H1 (cell line): Measurements from ENCODE around the gene BABAM2. TPM values are rescaled to one million over a fixed set of nuclear protein-coding genes. Genes with fewer than 3 reads are reported as not detected.

Source experiments
- CTCF ChIA-PET: fragments of 300-600 bp; sonication (Branson Sonifier 250); formaldehyde crosslinking; loops from one replicate; lab custom pipeline; 2021; ENCODE audit not compliant: partially characterized antibody; lab: Charles Lee
- POLR2A ChIA-PET: fragments of 300-600 bp; sonication (Branson Sonifier 250); formaldehyde crosslinking; loops from one replicate; lab custom pipeline; 2021; ENCODE audit warnings: inconsistent platforms; ENCODE audit not compliant: partially characterized antibody; lab: Charles Lee
- DNase-seq, 2 experiments: peaks; one replicate each; pipeline versions ENCODE4 v3.0.0 to v3.0.0-alpha.2; 2010 to 2022; ENCODE audit warnings: low spot score in 2 of 2, low read depth in 1 of 2, mixed read lengths in 1 of 2
- FAIRE-seq: peaks from 2 replicates; lab custom pipeline; 2011; peaks lifted over from hg19 to GRCh38; lab: Jason Lieb, UNC
- H2AFZ ChIP-seq: 2 replicates; pipeline ENCODE4 v1.8.1; 2012; ENCODE audit warnings: low read length, inconsistent platforms
- H2AK5ac ChIP-seq: 2 replicates; pipeline ENCODE4 v1.6.1; 2013; ENCODE audit warnings: low read depth, low read length
- H2BK120ac ChIP-seq: replicated peaks from 2 replicates; pipeline ENCODE3; 2013; ENCODE audit warnings: low read depth, low read length, inconsistent platforms
- H2BK12ac ChIP-seq: 2 replicates; pipeline ENCODE4 v1.6.1; 2013; ENCODE audit warnings: low read depth, low read length
- H2BK15ac ChIP-seq: 2 replicates; pipeline ENCODE4 v1.6.1; 2013; ENCODE audit warnings: low read length
- H2BK20ac ChIP-seq: 2 replicates; pipeline ENCODE4 v1.6.1; 2013; ENCODE audit warnings: low read length
- H2BK5ac ChIP-seq: 2 replicates; pipeline ENCODE4 v1.6.1; 2013; ENCODE audit warnings: low read depth, low read length
- H3K14ac ChIP-seq: 2 replicates; pipeline ENCODE4 v1.6.1; 2013; ENCODE audit warnings: inconsistent platforms; ENCODE audit not compliant: insufficient read length
- H3K18ac ChIP-seq: 2 replicates; pipeline ENCODE4 v1.6.1; 2013; ENCODE audit warnings: low read length; ENCODE audit errors: extremely low read depth
- H3K23ac ChIP-seq: 2 replicates; pipeline ENCODE4 v1.6.1; 2013; ENCODE audit warnings: inconsistent platforms; ENCODE audit not compliant: insufficient read length
- H3K23me2 ChIP-seq: 2 replicates; pipeline ENCODE4 v1.6.1; 2013; ENCODE audit warnings: low read depth, low read length
- H3K27ac ChIP-seq: 2 replicates; pipeline ENCODE4 v1.6.1; 2011; ENCODE audit warnings: low read depth, low read length, inconsistent platforms
- H3K27me3 ChIP-seq, 4 experiments: replicated peaks in 1 of 4; 1 replicate in 1 of 4; 2 replicates in 3 of 4; pipeline versions ENCODE4 v1.6.1 to v1.8.1; 2011 to 2013; ENCODE audit warnings: low read length in 3 of 4, mild to moderate bottlenecking in 3 of 4, inconsistent platforms in 2 of 4, mixed read lengths in 2 of 4, moderate library complexity in 1 of 4; ENCODE audit not compliant: control insufficient read depth in 3 of 4, insufficient read depth in 3 of 4; ENCODE audit errors: extremely low read depth in 1 of 4
- H3K36me3 ChIP-seq, 4 experiments: 2 replicates each; pipeline versions ENCODE4 v1.6.1 to v1.8.1; 2011 to 2013; ENCODE audit warnings: mild to moderate bottlenecking in 4 of 4, low read length in 3 of 4, moderate library complexity in 2 of 4, control low read depth in 1 of 4, inconsistent platforms in 1 of 4; ENCODE audit not compliant: insufficient read depth in 4 of 4, control insufficient read depth in 2 of 4
- H3K4ac ChIP-seq: replicated peaks from 2 replicates; pipeline ENCODE3; 2013; ENCODE audit warnings: low read length, low read depth, mixed read lengths, inconsistent platforms; ENCODE audit not compliant: insufficient read length
- H3K4me1 ChIP-seq, 4 experiments: replicated peaks in 1 of 4; 1 replicate in 1 of 4; 2 replicates in 3 of 4; pipeline versions ENCODE4 v1.6.1 to v1.8.1; 2011 to 2013; ENCODE audit warnings: low read length in 3 of 4, inconsistent platforms in 2 of 4, mixed read lengths in 1 of 4; ENCODE audit not compliant: insufficient read depth in 4 of 4, control insufficient read depth in 3 of 4
- H3K4me2 ChIP-seq, 2 experiments: 2 replicates each; pipeline versions ENCODE4 v1.6.1 to v1.8.1; 2011 to 2013; ENCODE audit warnings: low read depth in 2 of 2, low read length in 2 of 2, control low read depth in 1 of 2, inconsistent platforms in 1 of 2, mild to moderate bottlenecking in 1 of 2; ENCODE audit not compliant: insufficient read depth in 1 of 2
- H3K4me3 ChIP-seq, 4 experiments: fragments of 200-600, 300-600 bp in 1 of 4; sonication (generic), shearing (Covaris generic), sonication (Bioruptor Twin) in 1 of 4; 2 replicates each; pipeline versions ENCODE4 v1.5.1 to v1.8.1; 2011 to 2016; ENCODE audit warnings: low read length in 4 of 4, low read depth in 3 of 4, control low read depth in 2 of 4, inconsistent platforms in 2 of 4, mild to moderate bottlenecking in 2 of 4, mixed read lengths in 1 of 4, moderate library complexity in 1 of 4; ENCODE audit not compliant: insufficient read depth in 2 of 4; ENCODE audit errors: extremely low read depth in 1 of 4
- H3K56ac ChIP-seq: replicated peaks from 2 replicates; pipeline ENCODE3; 2013; ENCODE audit warnings: low read depth, mild to moderate bottlenecking, mixed read lengths, low read length, inconsistent platforms; ENCODE audit not compliant: insufficient read length
- H3K79me1 ChIP-seq: 2 replicates; pipeline ENCODE4 v1.6.1; 2013; ENCODE audit warnings: low read depth, low read length, control low read depth
- H3K79me2 ChIP-seq, 2 experiments: 2 replicates each; pipeline versions ENCODE4 v1.6.1 to v1.8.1; 2012 to 2013; ENCODE audit warnings: low read length in 2 of 2, mild to moderate bottlenecking in 2 of 2, inconsistent platforms in 1 of 2; ENCODE audit not compliant: insufficient read depth in 2 of 2, control insufficient read depth in 1 of 2
- H3K9ac ChIP-seq, 4 experiments: replicated peaks in 1 of 4; 1 replicate in 1 of 4; 2 replicates in 3 of 4; pipeline versions ENCODE4 v1.6.1 to v1.8.1; 2011 to 2013; ENCODE audit warnings: low read depth in 3 of 4, low read length in 3 of 4, control low read depth in 2 of 4, mild to moderate bottlenecking in 2 of 4, moderate library complexity in 2 of 4, inconsistent platforms in 1 of 4; ENCODE audit errors: extremely low read depth in 1 of 4
- H3K9me3 ChIP-seq, 2 experiments: 2 replicates each; pipeline versions ENCODE4 v1.6.1 to v1.8.1; 2012 to 2013; ENCODE audit warnings: mild to moderate bottlenecking in 2 of 2, moderate library complexity in 2 of 2, control low read depth in 1 of 2, inconsistent platforms in 1 of 2, low read depth in 1 of 2, low read length in 1 of 2, mixed read lengths in 1 of 2; ENCODE audit not compliant: insufficient read depth in 2 of 2
- H4K20me1 ChIP-seq, 2 experiments: replicated peaks in 1 of 2; 2 replicates each; pipeline versions ENCODE3 to v1.8.1; 2011 to 2013; ENCODE audit warnings: inconsistent platforms in 2 of 2, low read length in 2 of 2, mild to moderate bottlenecking in 1 of 2; ENCODE audit not compliant: insufficient read depth in 2 of 2, control insufficient read depth in 1 of 2
- H4K5ac ChIP-seq: 2 replicates; pipeline ENCODE4 v1.6.1; 2013; ENCODE audit warnings: low read length, low read depth, mixed read lengths, inconsistent platforms; ENCODE audit not compliant: insufficient read length
- H4K8ac ChIP-seq: 2 replicates; pipeline ENCODE4 v1.8.0; 2013; ENCODE audit warnings: mild to moderate bottlenecking, moderate library complexity, low read length, inconsistent platforms; ENCODE audit not compliant: insufficient read depth; ENCODE audit errors: extremely low read depth
- H4K91ac ChIP-seq: replicated peaks from 2 replicates; pipeline ENCODE3; 2013; ENCODE audit warnings: low read length, mixed read lengths, inconsistent platforms; ENCODE audit not compliant: insufficient read length
- EZH2 ChIP-seq: fragments of 200-600 bp; sonication (generic); IDR thresholded peaks from 2 replicates; pipeline ENCODE4 v1.7.1; 2012; ENCODE audit warnings: low read depth, mild to moderate bottlenecking, moderate library complexity, low read length, inconsistent platforms; ENCODE audit not compliant: severe bottlenecking
- GABPA ChIP-seq: IDR thresholded peaks from 2 replicates; pipeline ENCODE4 v1.6.1; 2011; ENCODE audit warnings: mild to moderate bottlenecking, low read length, moderate library complexity, borderline replicate concordance; ENCODE audit not compliant: insufficient read depth
- KDM4A ChIP-seq: IDR thresholded peaks from one replicate; pipeline ENCODE4 v1.7.1; 2012; ENCODE audit warnings: low read depth, mild to moderate bottlenecking, moderate library complexity, low read length, inconsistent platforms; ENCODE audit not compliant: severe bottlenecking
- RBBP5 ChIP-seq: IDR thresholded peaks from 2 replicates; pipeline ENCODE4 v1.7.1; 2012; ENCODE audit warnings: low read depth, mild to moderate bottlenecking, inconsistent platforms, low read length, moderate library complexity, borderline replicate concordance
- WGBS, 2 experiments: shearing (Covaris generic) in 1 of 2; methylation state at CpG; one replicate each; pipeline versions ENCODE4 v1.1.6 to v1.1.7; 2013 to 2015; ENCODE audit warnings: low lambda C conversion rate in 2 of 2, mixed read lengths in 2 of 2, inconsistent platforms in 1 of 2, low coverage in 1 of 2, missing lambda C conversion rate in 1 of 2; ENCODE audit not compliant: insufficient replicate concordance in 2 of 2, insufficient coverage in 1 of 2, insufficient read length in 1 of 2; ENCODE audit errors: extremely low coverage in 1 of 2, missing lambda C conversion rate in 1 of 2; 5-methylcytosine and 5-hydroxymethylcytosine counted together
- polyA plus RNA-seq, 7 experiments: library from polyadenylated mRNA; depleted of rRNA in 3 of 7; stranded (reverse) in 5 of 7; unstranded in 2 of 7; fragments of >200 nt in 5 of 7; fragments of 200-250 nt in 2 of 7; gene quantifications; 1 replicate in 5 of 7; 2 replicates in 1 of 7; 4 replicates in 1 of 7; pipeline versions ENCODE4 v1.2.1 to v1.2.3, GENCODE V29; 2011 to 2013; ENCODE audit warnings: missing spikeins in 2 of 7, mixed read lengths in 2 of 7
- total RNA-seq: library from RNA; stranded (reverse); fragmentation: NEBNext Ultra II Directional; extraction: Animal tissue kit (Norgen Biotek cat#: 25700); gene quantifications from 2 replicates; pipeline ENCODE4 v1.2.1, GENCODE V29; 2021

The BABAM2 gene
- total and polyA plus RNA-seq, 2 of the 8 experiments (the other 6 are each of a cell fraction or from before 2014, with no cell fraction given), result 15.8 to 20.9 TPM

DNA sequence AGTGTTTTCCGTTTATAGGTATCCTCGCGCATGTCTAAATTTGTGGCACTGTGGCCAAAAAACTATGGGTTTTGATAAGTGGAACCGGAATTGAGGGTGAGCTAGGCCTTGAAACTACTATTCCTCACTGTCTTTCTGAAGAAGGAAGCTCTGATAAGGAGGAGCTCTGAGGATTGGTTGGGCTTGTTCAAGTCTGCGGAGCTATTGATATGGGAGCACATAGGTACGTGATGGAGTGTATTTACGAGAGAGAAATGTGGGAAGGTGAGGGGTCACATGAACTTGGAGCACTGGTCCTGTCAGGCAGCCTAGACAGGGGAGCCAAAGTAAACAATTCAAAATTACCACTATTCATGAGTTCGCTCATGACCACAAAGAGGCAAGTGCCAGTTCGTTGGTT lies 131.4 kb downstream of the BABAM2 start:
- ChIA-PET CTCF (no interaction called here), POLR2A (no interaction called here)
- Histone ChIP-seq H2AK5ac (no peak overlapping the region), H3K9me3 (no peaks in the 10 kb centered on the region), H2BK120ac (no peak overlapping the region), H2BK12ac (no peak overlapping the region), H3K23ac (no peak overlapping the region), H2AFZ (no peak overlapping the region), H3K14ac (no peak overlapping the region), H2BK20ac (no peak overlapping the region), H4K91ac (no peak overlapping the region), H3K23me2 (no peaks in the 10 kb centered on the region), H3K27me3 (no peaks in the 10 kb centered on the region), H3K36me3 (no peaks in the 10 kb centered on the region; a peak in 1 of 8 replicates), H3K4me1 (no peaks in the 10 kb centered on the region), H3K56ac (no peak overlapping the region), H3K18ac (no peak overlapping the region), H3K4ac (no peak overlapping the region), H4K8ac (no peak overlapping the region), H3K79me2 (no peaks in the 10 kb centered on the region), H4K5ac (no peak overlapping the region), H3K4me2 (no peak overlapping the region), H3K27ac (no peak overlapping the region), H2BK15ac (no peak overlapping the region), H2BK5ac (no peak overlapping the region), H3K4me3 (no peak overlapping the region), H3K9ac (no peak overlapping the region), H4K20me1 (no peaks in the 10 kb centered on the region), H3K79me1 (no peaks in the 10 kb centered on the region)
- FAIRE-seq (peak; percentile 57), DNase-seq (no peak)
- TF ChIP-seq RBBP5 (no peak), KDM4A (no peak), EZH2 (no peak), GABPA (no peak)
- WGBS, 2 experiments, result 86% methylated on average over 9 of the region's 9 CpGs; no CpG with 5 or more reads in 1 of the 2 experiments
